Activated gamma-delta T cell (primary cell): ENCODE measurements around the gene MAPRE3.
"Not testable (repeated sequence)": the region's sequence is repeated elsewhere in the genome, so short reads cannot be mapped to it uniquely, and the experiment has no call there.

Experiments
- DNase-seq: peaks from one replicate; lab custom pipeline; 2025; lab: John Stamatoyannopoulos, UW
- total RNA-seq, 2 donors: gene quantifications; one replicate each; lab custom pipeline; 2026; lab: John Stamatoyannopoulos, UW

MAPRE3 gene
- total RNA-seq, result 2.1 to 3.4 reads per million in 2 donors

DNA sequence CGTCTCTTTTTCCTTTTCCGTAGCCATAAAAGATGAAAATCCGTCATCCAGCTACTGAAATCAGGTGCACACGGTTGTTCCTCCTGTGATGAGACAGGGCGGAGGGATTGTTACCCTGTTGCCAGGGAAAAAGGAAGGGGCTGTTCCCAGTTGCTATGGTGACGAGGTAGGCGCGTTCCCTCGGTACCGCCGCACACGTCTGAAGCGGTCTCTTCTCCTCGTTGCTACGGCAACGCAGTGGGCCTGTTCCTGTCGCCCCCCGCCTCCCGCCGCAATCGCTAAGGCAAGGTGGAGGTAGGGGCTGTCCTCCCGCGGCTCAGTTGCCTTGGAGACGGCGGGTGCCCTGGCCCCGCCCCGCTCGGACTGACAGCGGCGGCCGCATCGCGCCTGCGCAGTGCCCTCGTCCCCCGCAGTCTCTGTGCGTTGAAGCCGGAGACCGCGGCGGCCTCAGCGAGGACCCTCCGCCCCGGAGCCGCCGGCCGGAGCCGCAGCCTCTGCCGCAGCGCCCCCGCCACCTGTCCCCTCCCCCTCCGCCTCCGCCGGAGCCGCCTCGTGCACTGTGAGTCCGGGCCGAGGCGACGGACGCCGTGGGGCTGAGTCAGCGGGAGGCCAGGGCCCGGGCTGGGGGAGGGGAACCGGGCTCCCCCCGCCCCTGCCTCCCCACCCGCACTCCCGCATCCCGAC is at the start of gene MAPRE3:
MAPRE3 (plus strand) TSS at position 394 of the 684 bp plus-strand sequence. CDS start 51,582 bp downstream, outside the sequence.
- peak; percentile 74 for DNase-seq

DNA sequence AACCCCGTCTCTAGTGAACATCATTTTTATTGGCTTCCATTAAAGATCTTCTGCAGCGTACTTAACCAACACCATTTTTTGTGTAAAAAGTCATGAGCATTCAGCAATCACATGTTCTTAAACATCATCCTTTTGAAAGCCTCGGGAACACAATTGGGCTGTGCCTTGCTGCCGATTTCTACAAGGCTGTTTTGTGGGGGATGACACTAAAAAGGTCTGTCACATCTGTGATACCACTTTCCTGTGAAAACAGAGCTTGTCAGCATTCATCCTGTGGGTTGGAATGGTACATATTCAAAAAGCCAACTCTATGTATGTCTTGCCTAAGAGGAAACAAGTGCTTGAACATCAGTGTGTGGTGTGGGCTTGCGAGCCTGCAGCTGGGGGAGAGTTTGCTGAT is 49.1 kb upstream of the MAPRE3 start:
- no peak for DNase-seq

DNA sequence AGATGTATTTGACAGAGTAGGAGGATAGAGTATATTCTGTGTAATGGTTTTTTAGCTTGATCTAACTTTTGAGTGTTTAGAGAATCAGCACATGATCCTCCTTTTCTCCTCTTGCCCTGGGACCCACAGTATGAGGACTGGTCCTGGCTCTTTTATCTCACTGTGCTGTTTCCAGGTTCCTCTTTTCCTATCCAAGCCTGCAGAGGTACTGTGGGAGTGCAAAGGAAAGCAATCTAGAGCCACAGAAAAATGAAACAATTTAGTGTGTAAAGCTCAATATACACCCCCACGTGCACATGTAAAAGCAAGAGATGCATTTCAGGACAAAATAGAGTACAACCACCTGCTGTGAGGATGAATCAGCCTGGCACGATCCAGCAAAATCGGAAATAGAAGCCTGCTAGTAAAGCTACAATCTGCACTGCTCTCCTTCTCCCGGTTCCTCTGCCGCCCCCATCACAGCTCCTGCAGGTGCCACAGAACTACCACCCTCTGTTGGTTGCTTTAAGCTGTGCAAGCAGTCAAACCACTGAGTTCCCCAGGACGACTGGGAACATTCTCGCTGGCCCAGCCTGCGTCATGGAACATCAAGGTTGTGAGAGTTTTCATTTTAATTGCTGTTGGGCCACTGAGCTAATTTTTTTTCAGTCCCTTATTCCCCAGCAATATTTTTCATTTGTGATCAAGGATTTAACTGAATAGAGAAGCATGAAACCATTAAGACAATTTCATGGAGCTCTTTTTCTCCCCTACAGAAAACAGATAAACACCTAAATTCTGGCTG is 47.8 kb upstream of the MAPRE3 start:
- no peak for DNase-seq

DNA sequence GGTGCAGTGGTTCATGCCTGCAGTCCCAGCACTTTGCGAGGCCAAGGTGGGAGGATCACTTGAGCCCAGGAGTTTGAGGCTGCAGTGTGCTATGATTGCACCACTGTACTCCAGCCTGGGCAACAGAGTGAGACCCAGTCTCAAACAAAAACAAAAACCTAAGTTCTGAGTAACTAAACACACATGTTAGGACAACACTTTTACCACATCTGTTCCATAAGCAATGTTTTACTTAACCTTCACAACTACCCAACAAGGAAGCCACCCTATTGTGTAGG is 47.3 kb upstream of the MAPRE3 start:
- not testable (repeated sequence) for DNase-seq

DNA sequence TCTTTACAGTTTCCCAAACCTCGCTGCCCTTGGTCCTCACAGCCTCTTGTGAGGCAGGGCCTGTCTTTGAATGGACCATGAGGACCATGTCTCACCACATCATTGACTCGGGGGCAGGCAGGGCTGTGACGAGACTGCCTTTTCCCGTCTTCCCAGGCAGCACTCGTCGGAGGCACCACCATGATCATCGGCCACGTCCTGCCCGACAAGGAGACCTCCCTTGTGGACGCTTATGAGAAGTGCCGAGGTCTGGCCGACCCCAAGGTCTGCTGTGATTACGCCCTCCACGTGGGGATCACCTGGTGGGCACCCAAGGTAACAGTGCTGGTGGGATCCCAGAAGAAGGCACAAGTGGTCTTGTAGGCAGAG is 45.7 kb upstream of the MAPRE3 start:
- DNase-seq, result no peak

DNA sequence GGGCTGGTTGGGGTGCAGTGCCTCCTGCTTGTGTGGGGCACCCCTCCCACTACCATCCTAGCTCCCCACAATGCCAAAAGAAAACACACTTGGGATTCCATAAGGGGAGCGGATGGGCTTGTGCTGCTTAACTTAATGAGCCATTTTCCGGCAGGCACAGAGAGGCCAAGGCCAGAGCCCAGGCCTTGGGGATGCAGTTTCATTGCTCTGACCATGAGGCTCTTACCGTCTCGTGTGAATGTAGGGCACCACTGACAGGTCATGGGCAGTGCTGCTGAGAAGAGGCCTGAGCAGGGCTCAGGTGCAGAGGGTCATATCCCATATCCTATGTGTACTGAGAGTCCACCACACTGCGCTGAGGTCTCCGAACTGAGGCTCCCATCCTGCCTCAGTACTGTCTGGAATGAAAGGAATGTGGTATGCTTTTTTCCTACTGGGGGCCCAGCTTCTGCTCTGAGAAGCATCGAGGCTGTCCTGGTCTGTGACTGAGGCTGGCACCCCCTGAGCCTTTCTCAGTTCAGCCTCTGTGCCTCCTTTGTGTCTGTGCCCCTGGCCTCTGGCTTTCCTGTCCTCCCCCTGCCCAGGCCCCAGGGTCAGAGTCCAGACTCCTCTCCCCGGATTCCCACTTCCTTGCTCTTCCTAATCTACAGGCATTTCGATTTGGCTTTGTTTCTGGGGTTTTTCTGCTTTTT is 45.2 kb upstream of the MAPRE3 start:
- DNase-seq, result no peak

DNA sequence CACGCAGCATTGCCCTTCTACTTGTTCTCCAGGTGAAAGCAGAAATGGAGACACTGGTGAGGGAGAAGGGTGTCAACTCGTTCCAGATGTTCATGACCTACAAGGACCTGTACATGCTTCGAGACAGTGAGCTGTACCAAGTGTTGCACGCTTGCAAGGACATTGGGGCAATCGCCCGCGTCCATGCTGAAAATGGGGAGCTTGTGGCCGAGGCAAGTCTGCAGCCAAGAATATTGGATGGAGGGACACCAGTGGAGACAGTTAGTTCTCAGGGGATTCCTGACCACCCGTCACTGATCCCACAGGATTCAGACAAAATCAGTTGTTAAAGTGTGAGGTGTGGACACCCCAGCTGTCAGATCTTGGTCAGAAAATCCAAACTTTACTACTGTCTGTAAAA is 43.2 kb upstream of the MAPRE3 start:
- DNase-seq, result no peak

DNA sequence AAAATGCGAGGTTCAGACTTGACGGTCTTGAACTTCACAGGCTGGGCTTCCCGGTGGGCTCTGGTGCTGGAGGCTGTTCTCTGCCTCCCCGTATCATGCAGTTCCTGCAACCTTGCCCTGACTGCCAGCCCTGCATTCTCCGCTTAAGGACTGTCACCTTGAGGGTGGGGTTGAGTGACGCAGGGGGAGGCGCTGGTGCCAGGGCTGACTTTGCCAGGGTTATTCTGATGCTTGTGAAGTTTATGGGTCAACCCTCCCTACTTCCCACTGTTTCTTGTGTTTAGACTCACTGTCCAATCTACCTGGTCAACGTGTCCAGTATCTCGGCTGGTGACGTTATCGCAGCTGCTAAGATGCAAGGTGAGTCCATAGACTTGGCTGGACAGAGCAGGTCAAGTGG is 37.5 kb upstream of the MAPRE3 start:
- DNase-seq, result no peak

DNA sequence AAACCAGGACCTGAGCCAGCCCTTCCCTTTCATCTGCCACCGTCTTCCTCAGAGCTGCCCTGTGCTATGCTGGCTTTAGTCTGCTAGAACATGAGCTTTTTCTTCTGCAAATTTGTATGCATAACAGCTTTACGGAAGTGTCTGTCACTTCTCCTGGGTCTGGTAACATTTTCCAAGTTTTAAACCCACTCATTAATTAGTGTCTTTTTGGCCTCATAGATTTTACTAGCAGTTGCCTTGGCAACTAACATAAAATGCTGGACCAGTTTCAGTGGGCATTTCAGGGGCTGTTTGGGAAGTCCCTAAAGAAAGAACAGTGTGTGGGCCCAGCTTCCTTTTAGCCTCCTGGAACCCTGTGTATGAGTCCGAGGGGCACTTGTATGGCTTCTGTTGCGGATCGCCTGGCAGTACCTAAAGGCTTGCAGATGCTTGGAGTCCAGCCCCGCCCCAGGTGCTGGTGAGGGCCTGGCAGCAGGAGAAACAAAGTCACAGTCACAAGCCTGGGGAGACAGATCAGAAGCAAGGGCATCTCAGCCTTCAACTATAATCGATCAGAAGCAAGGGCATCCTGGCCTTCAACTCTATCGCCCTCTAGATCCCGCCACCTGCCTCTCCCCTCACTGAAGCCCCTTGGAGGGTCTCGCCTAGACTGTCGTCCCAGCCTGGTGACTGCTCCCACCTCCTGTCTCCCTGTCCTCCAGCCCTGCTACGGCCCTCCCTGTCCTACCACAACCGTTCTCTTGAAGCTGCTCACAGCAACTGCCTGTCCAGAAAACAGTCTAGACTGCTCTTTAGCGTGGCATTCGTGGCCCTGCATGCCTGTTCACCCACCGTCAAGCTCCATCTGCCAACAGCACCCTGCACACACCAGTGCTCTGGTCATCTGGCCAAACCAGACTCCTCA is 36.8 kb upstream of the MAPRE3 start:
- DNase-seq, result no peak

DNA sequence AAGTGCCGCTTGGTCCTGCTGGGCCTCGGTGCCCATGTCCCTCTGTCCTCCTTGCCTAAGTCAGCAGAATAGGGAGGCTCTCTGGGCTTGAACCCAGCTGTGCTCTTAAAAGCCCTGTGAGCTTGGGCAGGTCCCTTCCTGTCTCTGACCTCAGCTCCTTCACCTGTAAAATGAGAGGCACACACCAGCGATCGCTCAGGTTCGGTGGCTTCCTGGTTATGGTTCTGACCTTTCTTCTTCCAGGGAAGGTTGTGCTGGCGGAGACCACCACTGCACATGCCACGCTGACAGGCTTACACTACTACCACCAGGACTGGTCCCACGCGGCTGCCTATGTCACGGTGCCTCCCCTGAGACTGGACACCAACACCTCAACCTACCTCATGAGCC is 36.1 kb upstream of the MAPRE3 start:
- no peak for DNase-seq

DNA sequence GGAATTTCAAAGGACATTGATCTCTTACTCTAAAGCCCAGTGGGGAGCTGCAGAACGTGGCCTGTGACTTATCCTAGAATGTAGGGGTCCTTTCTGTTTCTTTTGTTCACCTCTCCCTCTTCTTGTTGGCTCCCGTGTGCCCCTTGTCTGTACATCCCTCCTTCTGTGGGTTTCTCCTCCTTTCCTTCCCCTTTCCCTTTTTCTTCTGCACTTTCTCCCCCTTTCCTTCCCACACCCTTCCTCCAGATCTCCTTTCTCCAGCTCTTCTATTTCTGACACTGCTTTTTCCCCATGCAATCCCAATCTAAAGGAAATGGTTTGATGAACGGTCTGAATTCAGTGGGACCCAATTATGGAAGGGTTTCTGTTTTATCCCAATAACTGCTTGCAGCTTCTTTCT is 35.5 kb upstream of the MAPRE3 start:
- DNase-seq, result no peak

DNA sequence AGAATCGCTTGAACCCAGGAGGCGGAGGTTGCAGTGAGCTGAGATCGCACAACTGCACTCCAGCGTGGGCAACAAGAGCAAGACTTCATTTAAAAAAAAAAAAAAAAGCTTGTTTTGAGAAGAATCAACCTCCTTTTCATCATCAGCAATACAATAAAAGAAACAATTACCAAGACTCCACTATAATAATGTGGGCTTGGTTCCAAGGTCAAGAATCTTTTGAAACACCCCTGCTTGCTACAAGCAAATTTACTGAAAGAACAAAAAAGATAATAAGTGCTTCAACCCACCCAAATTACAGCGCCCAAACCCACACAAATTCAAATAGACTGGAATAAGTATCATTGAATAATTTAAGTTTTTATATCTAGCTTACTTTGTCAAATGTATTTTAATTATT is 33.6 kb upstream of the MAPRE3 start:
- no peak for DNase-seq

DNA sequence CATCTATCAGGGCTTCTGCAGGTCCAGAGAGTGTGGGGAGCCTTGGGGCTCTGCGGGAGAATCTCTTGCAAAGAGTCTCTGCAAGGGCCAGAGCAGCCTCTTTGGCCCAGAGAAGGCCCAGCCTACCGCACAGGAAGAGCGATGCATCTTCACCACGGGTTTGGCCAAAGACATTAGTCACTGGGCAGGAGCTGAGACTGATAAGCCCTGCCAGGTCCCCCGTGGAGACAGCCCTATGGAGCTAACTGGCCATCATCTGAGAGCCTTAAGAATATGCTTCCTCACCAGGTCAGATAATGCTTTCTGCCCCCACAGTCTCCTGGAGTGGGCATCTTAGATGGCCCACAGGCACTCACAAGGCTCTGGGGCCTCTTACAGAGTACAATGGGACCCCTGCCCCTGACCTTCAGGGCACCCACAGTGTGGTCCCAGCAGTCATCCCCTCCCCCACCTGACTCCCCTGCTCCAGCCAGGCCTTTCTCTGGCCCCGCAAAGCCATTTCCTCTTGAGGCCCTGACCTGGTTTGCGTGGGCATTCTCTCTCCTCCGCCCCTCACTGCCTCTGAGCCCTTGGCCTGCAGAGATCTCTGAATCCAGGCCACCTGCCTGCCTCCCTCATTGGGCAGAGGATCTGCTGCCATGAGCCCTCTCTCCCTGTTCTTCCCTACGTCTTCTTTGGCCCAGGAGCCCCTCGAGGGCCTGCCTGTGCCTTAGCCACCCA is 31.9 kb upstream of the MAPRE3 start:
- no peak for DNase-seq

DNA sequence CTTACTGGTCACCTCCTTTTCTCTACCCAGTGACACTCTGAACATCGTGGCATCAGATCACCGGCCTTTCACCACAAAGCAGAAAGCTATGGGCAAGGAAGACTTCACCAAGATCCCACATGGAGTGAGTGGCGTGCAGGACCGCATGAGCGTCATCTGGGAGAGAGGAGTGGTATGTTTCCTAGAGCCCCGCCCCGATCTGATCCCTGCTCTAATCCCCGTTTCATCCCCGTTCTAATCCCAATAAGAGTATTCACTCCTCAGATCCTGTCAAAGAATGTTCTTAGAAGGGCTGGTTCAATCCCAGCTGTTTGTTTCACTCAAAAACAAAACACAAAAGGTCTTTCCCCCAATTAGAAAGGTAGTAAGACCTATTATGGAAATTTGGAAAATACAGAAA is 30.4 kb upstream of the MAPRE3 start:
- DNase-seq, result no peak

DNA sequence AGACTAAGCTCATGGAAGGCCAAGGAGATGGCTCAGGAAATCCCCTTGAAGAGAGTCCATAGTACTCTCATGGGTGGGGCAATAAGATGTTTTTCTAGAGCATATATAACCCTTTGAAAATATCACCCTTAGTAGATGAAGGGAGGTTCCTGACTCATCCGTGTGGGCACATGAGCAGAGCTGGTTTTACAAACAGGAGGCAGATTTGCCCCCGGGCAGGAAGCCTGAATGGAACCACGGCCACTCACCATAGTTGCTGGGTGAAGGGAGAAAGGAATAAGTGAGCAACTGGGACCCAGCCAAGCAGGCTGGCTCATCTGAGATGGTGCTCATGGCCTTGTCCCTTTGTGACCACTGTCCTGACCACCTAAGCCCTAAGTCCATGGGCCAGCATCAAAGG is 29.0 kb upstream of the MAPRE3 start:
- no peak for DNase-seq

DNA sequence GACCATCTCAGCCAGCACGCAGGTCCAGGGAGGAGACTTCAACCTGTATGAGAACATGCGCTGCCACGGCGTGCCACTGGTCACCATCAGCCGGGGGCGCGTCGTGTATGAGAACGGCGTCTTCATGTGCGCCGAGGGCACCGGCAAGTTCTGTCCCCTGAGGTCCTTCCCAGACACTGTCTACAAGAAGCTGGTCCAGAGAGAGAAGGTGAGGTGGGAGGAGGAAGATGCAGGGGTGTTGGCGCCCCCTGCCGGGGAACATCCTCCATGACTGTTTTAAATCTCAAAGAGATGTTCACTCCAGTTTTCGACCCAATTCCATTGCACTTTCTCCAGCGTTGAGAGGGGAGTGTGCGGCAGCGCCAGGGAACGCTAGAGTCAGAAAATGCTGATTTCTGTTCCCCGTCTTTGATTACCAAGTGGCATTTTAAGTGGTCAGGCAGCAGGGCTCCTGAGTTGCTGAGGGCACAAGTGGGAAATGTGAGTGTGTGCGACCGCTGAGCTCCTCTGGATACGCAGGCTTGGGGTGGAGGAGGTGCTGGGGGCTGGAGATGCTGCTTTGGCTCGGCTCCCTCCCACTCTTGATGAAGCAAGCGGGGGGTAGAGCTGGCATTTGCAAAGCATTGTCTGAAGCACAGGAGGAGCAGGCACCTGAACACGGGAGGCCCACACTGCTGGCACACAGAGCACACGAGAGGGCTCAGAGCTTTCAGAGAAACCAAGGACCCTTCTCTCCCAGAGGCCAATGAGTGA is 27.7 kb upstream of the MAPRE3 start:
- DNase-seq, result no peak

DNA sequence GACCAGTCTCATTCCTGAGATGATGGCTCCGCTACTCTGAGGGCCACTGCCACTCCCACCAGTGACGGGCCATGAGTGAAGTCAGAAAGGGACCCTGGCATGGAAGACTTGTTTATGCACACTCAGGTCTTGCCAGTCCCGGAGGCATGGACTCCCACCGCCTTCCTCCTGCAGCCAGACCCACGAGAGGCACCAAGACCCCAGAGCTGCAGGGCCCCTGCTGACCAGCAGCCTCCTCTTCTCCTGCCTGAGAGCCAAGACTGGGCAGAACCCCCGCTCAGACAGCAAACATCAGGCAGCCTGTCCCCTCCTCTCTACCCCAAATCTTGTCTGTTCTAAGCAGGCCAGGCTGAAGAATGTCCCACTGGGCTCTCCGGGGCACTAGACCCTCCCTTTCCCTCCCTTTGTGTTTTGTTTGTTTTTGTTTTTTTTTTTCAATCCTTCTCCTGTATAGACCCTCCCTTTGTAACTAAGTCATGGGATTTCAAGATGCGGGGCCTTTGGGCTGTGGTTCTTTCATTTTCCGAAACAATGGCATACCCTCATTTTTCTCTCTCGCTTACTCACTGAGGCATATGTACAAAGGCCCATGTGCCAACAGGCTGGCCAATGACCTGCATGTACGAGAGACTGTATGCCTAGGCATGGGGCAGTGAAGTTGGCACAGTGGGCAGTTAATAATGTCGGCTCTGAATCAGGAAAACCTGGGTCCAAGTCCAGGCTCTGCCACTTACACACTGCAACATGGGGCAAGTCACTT is 24.3 kb upstream of the MAPRE3 start:
- DNase-seq, result no peak

DNA sequence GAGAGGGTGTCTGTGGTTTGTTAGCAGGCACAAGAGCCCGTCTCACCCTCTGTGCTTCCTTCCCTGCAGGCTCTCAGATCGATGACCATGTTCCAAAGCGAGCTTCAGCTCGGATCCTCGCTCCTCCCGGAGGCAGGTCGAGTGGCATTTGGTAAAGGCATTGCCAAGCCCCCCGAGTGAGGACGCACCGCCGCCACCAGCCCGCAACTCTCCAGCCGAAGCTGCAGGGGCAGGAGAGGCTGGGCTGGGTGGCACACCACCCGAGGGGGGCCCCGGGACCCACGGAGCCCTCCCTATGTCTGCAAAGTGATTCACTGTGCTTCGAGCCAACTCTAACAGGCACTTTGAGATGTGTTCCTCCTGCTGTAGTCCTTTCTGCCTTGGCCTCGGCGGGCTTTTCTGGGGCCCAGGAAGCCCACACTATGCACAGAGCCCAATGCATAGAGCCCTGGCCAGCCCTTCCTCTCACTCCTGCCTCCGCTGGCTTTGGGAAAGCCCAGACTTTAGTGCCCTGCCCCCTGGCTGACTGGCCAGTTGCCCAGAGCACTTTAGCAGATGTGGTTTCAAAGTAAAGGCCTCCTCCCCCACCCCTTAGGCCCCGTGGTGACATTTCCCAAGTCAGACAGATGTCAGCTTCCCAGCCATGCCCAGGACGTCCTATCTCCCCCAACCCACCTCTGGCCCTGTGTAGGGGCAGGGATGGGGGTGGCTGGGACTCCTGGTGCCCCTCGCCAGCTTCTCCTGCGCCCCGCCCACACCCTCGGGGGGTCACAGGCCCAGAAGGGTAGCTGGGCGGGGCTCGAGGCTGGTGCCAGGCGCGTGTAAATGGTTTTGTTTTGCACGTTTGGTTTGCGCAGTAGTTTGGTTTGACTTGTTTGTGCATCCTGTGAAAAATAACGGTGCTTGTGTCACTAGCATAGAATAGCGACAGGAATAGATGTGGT is 23.3 kb upstream of the MAPRE3 start:
- no peak for DNase-seq

DNA sequence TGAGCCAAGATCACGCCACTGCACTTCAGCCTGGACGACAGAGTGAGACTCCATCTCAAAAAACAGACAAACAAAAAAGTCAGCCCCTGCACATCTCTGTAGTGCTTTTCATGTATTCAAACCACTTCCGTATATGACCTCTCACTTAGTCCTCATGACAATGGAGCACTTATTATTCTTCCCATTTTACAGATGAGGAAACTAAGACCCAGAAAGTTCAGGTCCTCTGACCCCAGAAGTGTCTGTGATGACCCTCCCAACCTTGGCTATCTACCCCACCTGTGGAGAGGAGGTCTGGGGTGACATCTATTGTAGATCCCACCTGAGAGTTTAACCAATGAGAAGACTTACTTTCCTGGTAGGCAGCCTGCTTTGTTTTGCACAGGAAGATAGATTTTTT is 21.6 kb upstream of the MAPRE3 start:
- DNase-seq, result no peak
